GM20431 (cell line): ENCODE results near the gene SPHK1.

Experiments used
- in situ Hi-C: fragments of 300-500 bp; cut with MseI, MboI; formaldehyde crosslinking; loops from one replicate; pipeline ENCODE4 v1.15.0; 2020; ENCODE audit warnings: low sequenced_read_pairs; ENCODE audit not compliant: unreplicated experiment

The SPHK1 gene

DNA sequence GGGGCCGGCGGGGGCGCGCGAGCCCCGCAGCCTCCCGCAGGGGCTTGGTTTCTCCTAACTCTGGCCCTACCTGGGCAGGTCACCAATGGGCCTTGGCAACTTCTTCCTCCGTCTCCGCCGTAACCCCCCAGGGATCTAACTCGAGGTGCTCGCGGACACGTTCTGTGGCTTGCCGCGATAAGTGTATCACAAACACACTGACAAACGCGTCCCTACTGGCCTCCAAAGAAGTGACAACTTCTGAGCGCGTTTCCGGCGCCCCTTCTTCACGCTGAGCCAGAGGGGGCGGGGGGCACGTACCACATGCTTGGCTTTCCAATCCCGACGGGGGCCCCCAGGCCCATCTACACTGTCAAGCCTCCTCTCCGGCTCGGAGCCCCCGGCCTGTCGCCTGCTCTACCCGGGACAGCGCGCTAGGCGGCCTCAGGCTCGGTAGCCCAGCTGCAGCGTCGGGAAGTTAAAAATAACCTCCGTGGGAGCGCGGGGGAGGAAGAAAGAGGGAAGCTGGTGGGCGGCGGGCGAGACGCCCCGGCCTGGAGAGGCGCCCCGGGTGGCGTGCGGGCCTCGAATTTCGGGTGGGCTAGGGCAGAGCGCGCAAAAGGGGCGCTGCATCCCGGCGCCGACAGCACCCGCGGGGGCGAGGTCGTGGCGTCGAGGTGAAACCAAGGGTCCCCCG, 725 bp upstream of the SPHK1 start:
- in situ Hi-C loops = no loop called here

DNA sequence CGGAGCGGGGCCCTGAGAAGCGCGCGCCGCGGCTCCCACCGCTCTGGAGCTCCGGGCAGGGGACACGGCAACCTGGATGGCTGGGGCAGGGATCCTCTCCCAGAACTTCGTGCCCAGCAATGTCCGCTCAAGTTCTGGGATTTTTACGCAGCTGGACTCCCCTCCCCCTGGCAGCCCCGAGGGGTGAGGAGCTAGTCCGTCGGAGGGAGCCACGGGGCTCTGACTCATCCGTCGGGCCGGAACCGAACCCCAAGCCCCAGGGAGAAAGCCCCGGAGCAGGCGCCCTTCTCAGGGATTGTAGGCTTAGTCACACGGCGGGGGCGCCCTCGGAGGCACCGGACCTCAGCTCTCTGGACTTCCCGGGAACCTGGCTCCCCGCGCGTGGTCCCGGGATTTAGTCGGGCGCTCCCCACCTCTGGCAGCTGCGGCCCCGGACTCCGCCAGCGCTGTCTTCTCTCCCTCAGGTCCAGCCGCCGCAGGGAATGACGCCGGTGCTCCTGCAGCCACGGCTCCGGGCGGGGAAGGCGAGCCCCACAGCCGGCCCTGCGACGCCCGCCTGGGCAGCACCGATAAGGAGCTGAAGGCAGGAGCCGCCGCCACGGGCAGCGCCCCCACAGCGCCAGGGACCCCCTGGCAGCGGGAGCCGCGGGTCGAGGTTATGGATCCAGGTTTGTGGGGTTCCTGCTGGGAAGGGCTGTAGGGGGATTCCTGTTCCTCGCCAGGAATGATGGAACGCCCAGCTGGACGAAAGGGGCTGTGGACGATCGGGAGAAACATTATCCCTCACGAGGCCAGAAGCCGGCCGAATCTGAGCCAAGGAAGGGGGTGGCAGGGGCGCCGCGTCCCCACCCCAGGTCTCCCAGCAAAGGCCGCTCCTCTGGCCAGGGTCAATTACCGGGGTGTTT, 830 bp downstream of the SPHK1 start:
- in situ Hi-C loops = no loop called here

DNA sequence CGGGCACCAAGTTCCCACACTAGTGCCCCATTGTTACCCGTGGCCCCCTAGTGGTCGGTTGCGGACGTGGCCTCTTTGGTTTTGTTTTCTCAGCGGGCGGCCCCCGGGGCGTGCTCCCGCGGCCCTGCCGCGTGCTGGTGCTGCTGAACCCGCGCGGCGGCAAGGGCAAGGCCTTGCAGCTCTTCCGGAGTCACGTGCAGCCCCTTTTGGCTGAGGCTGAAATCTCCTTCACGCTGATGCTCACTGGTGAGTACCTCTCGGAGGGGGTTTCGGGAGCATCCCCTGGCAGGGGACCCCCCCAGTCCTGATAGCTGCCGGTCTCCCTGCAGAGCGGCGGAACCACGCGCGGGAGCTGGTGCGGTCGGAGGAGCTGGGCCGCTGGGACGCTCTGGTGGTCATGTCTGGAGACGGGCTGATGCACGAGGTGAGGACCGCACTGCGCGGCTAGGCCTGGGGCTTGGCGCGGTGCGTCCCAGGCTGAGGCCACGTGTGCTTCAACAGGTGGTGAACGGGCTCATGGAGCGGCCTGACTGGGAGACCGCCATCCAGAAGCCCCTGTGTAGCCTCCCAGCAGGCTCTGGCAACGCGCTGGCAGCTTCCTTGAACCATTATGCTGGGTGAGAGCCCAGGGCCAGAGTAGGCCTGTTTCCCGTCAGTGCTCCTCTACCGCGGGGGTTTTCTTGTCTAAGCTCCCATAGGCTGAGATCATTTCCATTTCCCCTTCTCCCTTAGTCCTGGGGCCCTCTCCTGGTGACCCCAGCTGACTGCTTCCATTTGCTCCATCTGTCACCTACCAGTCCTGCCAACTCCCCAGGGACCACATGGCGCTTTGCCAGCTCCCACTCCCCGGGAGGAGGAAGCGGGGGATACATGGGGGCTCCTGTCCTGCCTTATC, 1.7 kb downstream of the SPHK1 start:
- in situ Hi-C loops = no loop called here

DNA sequence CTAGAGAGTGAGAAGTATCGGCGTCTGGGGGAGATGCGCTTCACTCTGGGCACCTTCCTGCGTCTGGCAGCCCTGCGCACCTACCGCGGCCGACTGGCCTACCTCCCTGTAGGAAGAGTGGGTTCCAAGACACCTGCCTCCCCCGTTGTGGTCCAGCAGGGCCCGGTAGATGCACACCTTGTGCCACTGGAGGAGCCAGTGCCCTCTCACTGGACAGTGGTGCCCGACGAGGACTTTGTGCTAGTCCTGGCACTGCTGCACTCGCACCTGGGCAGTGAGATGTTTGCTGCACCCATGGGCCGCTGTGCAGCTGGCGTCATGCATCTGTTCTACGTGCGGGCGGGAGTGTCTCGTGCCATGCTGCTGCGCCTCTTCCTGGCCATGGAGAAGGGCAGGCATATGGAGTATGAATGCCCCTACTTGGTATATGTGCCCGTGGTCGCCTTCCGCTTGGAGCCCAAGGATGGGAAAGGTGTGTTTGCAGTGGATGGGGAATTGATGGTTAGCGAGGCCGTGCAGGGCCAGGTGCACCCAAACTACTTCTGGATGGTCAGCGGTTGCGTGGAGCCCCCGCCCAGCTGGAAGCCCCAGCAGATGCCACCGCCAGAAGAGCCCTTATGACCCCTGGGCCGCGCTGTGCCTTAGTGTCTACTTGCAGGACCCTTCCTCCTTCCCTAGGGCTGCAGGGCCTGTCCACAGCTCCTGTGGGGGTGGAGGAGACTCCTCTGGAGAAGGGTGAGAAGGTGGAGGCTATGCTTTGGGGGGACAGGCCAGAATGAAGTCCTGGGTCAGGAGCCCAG, 2.8 kb downstream of the SPHK1 start:
- in situ Hi-C loops = no loop called here

DNA sequence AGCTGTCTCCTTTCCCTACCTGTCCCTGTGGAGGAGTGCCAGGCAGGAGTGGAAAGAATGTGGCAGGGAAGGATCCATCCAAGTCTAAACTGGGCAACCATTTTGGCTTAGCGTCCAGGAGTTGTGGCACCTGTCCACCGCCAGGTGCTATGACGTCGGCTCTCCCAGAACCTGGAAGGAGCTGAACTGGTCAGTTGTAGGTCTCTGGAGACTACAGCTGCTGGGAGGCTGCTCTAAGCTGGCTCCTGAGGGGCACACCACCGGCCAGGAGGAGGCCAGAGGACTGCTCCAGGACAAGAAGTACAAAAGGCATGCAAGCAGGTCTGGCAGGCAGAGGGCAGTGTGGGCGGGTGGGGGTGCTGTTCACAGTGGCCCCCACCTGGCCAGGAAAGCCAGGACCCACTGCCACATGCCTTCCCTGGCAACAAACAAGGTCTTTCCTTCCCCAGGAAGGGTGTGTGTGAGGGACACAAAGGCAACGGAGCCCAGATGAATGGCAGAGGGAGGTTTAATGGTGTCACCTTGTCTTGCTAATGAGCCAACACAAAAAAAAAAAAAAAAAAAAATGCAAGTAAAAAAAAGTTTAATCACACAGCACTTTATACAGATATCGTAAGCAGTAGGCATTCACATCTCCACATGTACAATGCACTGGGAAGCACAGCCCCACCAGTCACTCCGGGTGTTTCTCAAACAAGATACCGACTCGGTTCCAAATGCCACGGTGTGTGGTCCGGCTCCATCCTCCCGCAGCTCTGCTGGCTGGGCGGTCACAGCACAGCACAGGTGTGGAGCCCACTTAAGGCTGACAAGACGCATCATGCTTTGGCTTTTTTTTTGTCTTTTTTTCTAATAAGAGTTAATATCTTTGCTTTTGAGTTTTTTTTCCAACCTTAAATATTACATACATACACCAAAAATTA, 4.8 kb downstream of the SPHK1 start:
- in situ Hi-C loops = no loop called here

DNA sequence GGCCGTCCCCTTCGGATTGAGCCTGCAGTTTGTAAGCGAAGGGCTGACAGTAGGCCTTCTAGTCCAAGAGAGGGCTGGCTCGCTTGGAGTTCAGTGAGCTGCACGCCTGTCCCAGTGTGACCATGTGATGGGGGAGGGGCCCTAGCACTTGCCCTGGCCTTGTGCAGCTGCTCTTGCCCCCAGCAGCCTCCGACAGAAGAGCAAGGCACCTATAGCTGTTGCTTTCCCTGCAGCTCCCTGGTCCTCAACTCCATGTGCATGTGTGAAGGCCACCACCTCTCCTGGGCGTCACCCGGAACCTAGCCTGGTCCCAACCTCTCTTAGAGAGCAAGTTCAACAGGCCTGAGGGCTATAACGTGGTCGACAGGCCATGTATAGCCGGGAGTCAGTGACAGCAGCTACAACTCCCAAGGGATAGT, 5.6 kb downstream of the SPHK1 start:
- in situ Hi-C loops = no loop called here

DNA sequence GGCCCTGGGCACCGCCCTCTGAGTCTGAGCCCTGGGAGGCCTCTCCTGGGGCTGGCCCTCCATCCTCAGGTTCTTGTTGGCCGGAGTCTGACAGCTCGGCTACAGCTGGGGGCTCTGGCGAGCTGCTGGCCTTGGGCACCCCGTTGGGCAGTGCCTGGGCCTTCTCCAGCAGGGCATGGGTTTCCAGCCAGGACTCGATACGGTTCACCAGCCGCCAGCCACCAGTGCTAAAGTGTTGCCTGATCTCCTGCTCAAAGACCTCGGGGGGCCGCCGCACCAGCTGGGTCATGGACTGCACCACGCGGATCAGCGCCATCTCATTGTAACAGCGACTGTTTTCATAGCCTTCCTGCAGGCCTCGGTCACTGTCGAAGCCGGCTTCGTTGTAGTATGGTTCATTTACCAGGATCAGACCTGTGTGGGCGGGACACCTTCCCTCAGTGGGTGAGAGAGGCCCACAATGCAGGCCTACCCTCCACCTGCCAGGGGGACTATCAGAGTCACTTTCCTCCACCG, 6.8 kb downstream of the SPHK1 start:
- in situ Hi-C loops = no loop called here

DNA sequence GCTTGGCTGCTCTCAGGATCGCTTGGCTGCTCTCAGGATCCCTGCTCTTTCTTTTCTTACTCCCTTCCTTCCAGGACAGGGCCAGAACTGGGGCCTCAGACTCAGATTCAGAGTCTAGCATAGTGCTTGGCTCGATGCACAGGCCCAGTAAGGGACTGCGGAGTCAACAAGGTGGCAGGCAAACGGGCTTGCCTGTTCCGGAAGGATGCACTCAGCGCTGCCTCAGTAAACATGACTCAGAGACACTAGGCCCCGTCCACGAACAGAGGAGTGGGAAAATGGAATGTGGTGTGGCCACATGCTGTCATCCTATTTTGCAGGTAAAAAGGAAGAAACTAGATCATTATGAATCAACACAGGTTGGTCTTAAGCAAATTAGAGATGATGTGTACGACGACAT, 9.8 kb downstream of the SPHK1 start:
- in situ Hi-C loops = no loop called here

DNA sequence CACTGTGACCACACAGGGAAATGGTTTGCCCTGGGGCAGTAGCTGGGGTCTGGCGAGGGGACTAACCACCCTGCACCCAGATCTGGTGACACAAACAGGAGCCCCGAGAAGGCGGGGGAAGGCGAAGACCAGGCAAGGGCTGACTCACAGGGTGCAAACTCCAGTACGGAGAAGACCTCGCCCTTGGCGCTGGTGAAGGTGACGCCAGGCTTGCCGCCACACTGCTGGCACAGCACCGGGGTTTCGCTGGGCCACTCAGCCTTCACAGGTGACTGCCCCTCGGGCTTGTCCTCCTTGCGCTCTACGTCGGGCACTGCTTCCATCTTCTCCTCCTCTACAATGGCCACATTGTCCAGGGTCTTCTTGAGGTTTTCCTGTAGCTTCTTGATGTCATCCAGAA, 11.6 kb downstream of the SPHK1 start:
- in situ Hi-C loops = loop anchor here (5.0 kb wide), 1 partner anchor 89 kb away; the partner anchor contains the start of gene QRICH2

DNA sequence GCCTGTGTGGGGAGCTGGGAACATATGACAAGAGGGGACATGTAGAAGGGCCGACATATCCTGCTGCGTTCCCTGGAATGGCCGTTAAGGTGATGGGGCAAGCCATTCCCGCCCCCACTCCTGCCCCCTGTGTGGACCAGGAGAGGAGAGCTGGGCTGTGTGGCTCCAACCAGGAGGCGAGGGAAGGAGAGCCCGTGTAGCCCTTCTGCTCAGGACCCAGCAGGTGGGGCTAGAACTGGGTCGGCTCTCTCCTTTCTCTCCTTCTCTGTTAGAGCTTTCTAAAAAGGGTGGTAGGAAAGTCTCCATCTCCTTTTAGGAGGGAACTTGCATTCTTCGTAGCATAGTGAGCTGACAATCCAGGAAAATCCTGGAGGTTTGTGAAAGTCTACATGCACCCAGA, 12.8 kb downstream of the SPHK1 start:
- in situ Hi-C loops = loop anchor here (5.0 kb wide), 1 partner anchor 90 kb away; the partner anchor contains the start of gene QRICH2

DNA sequence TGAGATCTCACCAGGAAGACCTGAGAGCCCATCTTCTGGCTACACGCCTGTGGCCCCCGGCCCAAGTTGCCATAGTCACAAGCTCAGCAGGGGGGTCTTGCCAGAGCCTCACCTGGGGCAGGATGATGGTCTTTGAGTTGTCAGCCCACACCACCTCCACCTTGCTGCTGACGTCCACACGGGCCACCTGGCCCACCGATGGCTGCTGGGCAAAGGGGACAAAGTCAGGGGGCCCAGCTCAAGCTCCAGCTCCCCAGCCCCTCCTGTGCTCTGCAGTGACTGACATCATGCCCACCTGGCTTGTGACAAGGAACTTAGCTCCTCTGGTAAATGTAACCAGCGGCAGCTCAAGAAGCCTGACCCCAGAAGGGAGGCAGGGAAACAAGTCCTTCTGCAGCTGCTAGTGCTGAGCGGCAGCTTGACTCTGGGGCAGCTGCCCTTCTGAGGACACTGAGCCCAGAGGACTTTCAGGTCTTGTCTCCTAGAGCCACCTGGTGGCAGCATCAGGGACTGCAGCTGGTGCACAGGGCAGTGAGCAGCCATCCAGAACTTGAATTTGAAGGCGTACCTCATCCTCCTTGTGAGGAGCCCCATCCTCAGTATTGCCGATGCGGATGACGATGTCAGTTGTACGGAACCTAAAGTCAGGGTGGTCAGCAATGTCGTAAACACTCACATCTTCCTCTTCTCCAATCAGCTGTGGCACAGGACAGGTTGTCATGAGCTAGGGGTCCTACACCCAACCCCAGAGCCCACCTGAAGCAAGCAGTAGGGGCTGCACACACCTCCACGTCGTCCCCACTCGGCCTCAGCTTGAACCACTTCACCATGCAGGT, 13.5 kb downstream of the SPHK1 start:
- in situ Hi-C loops = loop anchor here (5.0 kb wide), 1 partner anchor 91 kb away; the partner anchor contains the start of gene QRICH2

DNA sequence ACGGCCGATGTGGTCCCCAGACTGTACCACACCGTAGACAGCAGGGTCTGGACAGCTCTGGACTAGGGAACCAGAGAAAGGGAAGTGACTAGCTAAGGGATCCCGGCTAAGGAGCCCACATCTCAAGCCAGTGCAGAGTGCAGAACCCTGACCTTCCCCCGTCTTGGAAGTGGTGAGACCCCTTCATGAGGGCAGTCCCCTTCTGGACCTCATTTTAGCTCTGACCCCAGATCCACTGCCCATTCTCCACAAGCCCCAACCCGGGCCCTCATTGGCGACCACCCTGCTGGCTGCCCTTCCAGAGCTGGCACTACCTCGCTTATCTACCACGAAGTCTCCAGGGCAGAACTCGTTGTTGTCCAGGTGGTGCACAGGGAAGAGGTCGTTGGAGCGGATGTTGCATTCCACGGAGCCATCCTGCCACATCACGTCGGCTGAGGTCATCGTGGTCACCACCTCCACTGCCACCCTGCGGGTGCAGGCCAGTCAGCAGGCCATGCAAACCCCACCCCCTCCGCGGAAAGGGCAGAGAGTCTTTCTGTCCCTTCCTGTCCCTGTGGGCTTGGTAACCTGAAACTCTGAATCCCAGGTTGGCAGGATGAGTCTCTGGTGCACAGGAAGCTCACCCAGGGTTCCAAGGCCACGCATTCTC, 14.2 kb downstream of the SPHK1 start:
- in situ Hi-C loops = loop anchor here (5.0 kb wide), 1 partner anchor 91 kb away; the partner anchor contains the start of gene QRICH2

DNA sequence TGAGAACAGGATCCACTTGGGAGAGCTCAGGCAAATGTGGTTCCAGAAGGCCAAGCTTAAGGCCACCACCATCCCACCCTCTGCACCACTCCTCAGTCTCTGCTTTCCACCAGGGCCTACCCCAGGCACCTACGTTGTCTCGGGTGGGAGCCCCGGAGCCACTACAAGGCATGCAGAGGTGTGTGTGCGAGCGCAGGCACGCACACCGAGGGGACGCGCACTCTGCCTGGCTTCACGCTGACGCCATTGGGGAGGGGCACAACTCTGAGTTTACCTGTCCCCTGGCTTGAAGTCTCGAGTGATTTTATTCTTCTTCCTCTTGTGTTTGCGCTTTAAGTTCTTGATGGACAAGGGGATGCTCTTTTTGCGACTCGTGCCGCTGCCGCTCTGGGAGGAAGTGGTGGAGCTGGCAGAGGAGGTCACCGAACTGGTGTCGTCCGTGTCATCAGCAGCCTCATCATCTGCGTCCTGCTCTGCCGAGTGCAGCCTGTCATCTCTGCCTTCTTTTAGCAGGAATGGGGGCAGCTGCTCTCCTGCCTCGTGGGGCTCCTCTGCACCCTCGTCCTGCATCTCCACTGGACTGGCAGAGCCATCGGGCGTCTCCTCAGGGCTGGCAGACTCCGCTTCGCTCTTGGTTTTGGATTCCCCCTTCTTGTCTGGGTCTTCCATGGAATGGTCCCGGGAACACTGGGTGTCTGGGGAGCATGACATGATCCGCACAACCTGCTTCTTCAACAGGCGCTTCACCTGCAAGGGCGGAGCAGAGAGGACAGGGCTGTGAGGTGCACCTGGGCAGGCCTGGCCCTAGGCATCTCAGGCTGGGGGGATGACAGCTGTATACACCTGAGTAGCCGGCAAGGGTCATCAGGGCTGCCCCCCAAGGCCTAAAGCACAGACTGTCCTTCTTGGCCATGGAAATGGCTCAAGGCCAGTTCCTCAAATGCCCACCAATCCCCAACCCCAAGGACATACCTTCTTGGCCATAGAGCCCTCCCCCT, 15.1 kb downstream of the SPHK1 start:
- in situ Hi-C loops = loop anchor here (5.0 kb wide), 1 partner anchor 92 kb away; the partner anchor contains the start of gene QRICH2

DNA sequence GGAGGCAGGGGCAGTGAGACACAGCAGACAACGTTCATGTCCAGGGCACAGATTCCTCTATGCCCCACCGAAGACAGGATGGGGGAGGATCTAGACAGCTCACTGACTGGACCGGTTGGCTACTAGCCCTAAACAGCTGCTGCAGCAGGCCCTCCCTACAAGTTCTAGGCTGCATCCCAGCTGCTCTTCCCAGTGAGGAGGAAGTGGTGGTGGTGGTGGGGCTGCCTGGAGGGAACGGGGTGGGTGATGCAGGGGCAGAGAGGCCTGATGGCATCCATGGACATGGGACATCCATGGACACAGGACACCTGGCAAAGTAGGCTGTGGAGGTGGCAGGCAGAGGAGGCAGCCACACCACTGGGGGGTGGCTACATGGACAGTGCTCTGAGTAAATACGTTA, 18.3 kb downstream of the SPHK1 start:
- in situ Hi-C loops = no loop called here

DNA sequence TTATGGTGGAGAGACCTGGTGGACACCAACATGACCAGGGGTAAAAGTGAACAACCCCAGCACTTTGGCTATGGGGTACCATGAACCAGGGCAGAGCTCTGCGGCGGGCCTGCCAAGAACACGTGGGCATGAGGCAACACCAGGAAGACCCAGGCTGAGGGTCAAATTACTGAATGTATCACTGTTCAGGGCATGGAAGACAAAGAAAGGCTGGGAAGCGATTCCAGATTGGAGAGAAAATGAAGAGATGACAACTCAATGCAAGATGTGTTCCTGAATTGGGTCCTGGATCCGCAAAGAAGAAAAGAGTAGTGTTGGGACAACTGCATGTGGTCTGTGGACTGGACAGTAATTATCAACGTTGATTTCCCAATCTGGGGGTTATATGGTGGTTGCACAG, 19.8 kb downstream of the SPHK1 start:
- in situ Hi-C loops = no loop called here
